Medulla oblongata (tissue), 1 donor: ENCODE data around the gene SPARC.
A peak's percentile ranks its signal among the peaks of the same experiment; 100 is the strongest.

ENCODE experiments used
- DNase-seq: peaks from one replicate; pipeline ENCODE4 v3.0.0-alpha.2; 2015; ENCODE audit errors: extremely low spot score

SPARC gene

GRCh38 chr5:151679421-151680155 lies 7.1 kb downstream of the SPARC start:
- no peak for DNase-seq

DNA sequence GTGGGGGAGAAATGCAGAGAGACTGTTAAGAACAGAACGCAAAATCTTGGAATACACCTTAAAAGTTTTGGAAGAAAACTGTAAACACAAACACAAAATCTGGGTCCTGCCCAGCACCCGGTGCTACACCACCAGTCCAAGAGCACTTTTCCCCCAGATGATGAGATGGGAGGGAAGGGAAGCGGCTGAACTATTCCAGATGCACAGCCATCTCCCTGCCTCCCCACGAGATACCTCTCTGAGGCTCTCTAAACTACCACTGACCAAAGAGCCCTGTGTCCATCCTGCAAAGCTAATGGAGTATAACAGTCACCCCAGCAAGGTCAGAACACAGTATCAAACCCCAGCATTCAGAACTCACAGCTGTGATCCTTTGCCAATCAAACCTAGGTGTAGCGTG lies 8.0 kb downstream of the SPARC start:
- no peak for DNase-seq

- no peak for DNase-seq
These were observed 8.8 kb downstream of the SPARC start for GRCh38 chr5:151677776-151678545.

GRCh38 chr5:151676719-151677118 lies 10.0 kb downstream of the SPARC start:
- DNase-seq: no peak

GRCh38 chr5:151676314-151676712 lies 10.4 kb downstream of the SPARC start:
- no peak for DNase-seq

DNA sequence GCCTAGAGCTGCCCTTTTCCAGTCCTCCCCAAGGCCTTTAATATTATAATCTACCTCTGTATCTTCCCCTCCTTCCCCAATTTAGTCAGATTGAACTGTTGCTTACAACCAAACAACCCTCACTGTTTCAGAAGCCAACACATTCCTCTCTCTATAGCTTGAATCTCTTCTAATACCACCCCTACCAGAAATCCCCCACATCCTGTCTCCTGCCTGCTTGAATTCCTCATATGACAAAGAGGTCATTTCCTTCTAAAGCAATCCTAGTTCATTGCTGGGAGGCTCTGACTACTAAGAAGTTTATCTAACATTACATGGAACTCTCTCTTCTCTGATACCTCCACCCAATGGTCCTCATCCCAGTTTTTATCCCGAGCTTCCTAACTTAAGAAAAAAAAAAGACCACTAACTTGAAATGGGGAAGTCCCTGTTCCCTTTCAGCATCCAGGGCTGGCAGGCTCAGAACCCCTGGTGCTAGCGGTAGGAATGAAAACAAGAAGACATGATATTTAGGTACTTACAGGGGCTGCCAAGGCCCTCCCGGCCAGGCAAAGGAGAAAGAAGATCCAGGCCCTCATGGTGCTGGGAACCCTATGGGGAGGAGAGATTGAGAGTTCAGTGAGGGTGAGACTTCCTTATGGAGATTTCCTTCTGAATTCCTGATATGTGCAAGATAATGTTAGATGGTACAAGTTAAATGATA lies 11.0 kb downstream of the SPARC start:
- no peak for DNase-seq

DNA sequence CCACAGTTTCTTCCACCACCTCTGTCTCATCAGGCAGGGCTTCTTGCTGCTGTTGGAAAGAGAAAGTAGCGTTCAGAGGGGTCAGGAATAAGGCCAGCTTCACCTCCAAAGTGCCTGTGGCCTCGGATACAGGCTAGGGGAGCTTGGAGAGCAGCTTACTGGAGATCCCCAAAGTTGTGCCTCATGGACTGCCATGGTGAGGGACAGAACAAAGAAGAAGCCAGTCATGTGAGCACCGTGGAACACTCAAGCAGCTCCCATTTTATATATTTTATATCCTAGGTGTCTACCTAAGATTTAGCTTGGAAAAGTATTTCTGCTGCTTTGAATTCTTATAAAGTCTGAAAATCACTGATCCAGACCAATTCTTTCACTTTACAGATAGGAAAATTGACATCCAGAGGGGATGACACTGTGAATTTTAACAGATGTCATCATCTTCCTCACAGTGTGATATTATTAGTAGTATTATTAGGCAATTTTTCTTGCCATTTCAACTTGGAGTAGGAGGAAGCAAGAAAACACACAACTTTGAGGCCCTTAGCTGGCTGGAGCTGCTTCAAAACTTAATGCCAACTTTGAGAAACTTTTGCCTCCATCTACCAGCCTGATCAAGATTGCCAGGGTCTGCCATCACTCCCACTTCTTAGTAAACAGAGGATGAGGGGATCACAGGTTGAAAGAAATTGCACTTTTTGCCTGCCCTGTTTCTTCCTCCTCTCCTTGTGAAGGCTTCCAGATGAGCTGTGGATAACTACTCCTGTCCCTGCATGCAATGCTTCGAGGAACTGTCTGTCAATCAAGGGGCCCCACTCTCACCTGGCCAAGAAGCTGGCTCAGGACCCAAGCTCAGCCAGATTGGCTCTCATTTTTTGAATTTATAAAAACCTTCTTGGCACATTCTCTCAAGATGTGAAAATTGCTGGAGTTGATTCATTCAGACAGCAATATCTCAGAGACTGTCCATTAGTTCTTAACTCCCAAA lies 11.8 kb downstream of the SPARC start:
- DNase-seq: no peak

DNA sequence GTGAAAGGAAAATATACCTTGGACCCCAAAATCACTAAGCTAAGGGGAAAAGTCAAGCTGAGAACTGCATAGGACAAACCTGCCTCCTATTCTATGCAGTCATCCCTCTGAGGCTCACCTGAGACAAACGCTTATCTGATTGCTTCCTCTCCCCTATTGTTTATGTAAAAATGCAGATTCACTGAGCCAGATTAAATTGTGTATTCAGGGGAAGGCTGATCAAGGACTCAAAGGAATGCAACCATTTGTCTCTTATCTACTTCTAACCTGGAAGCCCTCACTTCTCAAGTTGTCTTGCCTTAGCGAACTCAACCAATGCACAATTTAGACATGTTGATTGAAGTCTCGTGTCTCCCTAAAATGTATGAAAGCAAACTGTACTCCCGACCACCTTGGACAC lies 13.3 kb downstream of the SPARC start:
- no peak for DNase-seq

DNA sequence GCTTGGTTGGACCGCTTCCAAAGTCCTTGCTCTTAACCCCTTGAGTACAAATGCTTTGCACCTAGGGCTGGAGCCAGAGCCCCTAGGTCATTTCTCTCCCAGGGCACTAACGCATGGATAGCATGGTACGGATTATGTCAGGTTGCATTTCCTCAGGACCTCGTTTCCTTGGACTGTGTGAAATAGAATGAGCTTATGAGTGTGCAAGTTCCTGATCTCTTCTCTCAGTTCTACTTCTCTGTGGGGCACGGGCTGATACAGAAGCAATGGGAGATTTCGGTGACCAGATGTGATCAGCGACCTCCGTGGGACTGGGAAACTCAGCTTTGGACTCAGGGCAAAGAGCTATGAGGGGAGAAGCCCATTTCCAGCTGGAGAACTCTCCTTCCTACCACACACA lies 14.2 kb downstream of the SPARC start:
- DNase-seq: no peak

- DNase-seq: no peak
These were observed 14.8 kb downstream of the SPARC start for GRCh38 chr5:151671950-151672349.

- DNase-seq: no peak
These were observed 15.6 kb downstream of the SPARC start for GRCh38 chr5:151670953-151671636.

GRCh38 chr5:151670083-151670686 lies 16.5 kb downstream of the SPARC start:
- no peak for DNase-seq

- no peak for DNase-seq
These were observed 19.6 kb downstream of the SPARC start for GRCh38 chr5:151667083-151667482.

- DNase-seq: no peak
These were observed 21.1 kb downstream of the SPARC start for GRCh38 chr5:151665613-151666012.

- no peak for DNase-seq
These were observed 21.8 kb downstream of the SPARC start for GRCh38 chr5:151664694-151665585.

- peak; percentile 87 for DNase-seq
These were observed 23.0 kb downstream of the SPARC start for GRCh38 chr5:151663617-151664293.

GRCh38 chr5:151662805-151663204 lies 23.9 kb downstream of the SPARC start:
- no peak for DNase-seq

DNA sequence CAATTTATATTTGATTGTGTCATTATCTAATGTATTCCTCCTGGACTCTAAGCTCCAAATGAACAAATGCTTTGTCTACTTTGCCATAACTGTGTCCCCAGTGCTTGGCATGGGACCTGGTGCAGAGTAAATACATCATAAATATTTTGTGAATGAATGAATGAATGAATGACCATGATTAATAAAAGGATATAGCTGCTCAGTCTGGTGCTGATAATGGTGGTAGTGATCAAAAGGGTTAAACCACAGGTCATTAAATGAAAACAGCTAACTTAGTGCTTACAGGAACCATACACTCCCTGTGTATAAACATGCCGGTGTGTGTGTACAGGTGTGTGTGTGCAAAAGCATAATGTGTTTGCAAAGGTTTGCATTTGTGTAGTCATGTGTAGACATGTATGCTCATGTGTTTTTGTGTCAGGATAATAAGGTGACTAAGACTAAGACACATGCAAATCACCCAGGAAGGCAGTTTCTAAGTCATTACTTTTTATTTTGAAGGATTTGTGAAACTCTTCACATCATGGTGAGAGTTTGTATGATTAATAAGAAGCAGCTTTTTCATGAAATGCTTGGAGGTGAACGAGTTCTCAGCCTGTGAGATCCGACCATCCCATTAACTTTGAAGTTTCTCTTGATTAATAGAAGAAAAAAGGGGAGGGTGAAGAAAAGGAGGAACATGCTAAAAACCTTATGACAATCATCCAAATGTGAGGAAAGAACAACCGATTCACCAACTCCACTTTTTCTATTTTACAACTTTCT lies 24.6 kb downstream of the SPARC start:
- no peak for DNase-seq
